Epithelial cell of proximal tubule (primary cell): ENCODE data around the gene ANXA7. TPM values are rescaled to one million over a fixed set of nuclear protein-coding genes. Genes with fewer than 3 reads are reported as not detected.
"Not testable (repeated sequence)": the region's sequence is repeated elsewhere in the genome, so short reads cannot be mapped to it uniquely, and the experiment has no call there.

ENCODE experiments used
- DNase-seq: peaks from one replicate; pipeline ENCODE4 v3.0.0-alpha.2; 2011; ENCODE audit warnings: low read depth
- H3K4me3 ChIP-seq: 2 replicates; pipeline ENCODE4 v1.5.1; 2011; ENCODE audit warnings: low read depth, mild to moderate bottlenecking, low read length
- CTCF ChIP-seq: conservative IDR thresholded peaks from 2 replicates; pipeline ENCODE4 v1.5.1; 2012; ENCODE audit warnings: low read depth, mild to moderate bottlenecking, low read length
- total RNA-seq: library from RNA; depleted of rRNA; stranded (reverse); fragments of >200 nt; gene quantifications from 2 replicates; pipeline ENCODE4 v1.2.3, GENCODE V29; 2015

Gene ANXA7
- total RNA-seq, 1 donor from 2014 or later = 95.9 TPM

- no peak for DNase-seq
- H3K4me3 ChIP-seq = no peak overlapping the region
- TF ChIP-seq CTCF = no peak
Measured at GRCh38 chr10:73357166-73357565, 56.7 kb downstream of the ANXA7 start.

- no peak for TF ChIP-seq CTCF
- H3K4me3 ChIP-seq = no peak overlapping the region
- DNase-seq = no peak
Measured at GRCh38 chr10:73344269-73344668, 69.6 kb downstream of the ANXA7 start.

GRCh38 chr10:73340121-73340520 lies 73.7 kb downstream of the ANXA7 start:
- no peak overlapping the region for H3K4me3 ChIP-seq
- no peak for TF ChIP-seq CTCF
- no peak for DNase-seq

GRCh38 chr10:73339436-73339835 lies 74.4 kb downstream of the ANXA7 start:
- no peak for DNase-seq
- H3K4me3 ChIP-seq = no peak overlapping the region
- TF ChIP-seq CTCF = no peak

- TF ChIP-seq CTCF = no peak
- H3K4me3 ChIP-seq = no peak overlapping the region
- no peak for DNase-seq
Measured at GRCh38 chr10:73338801-73339368, 75.0 kb downstream of the ANXA7 start.

- TF ChIP-seq CTCF = no peak
- H3K4me3 ChIP-seq = no peak overlapping the region
- DNase-seq = no peak
Measured at GRCh38 chr10:73333202-73333601, 80.7 kb downstream of the ANXA7 start.

- no peak for TF ChIP-seq CTCF
- H3K4me3 ChIP-seq = no peak overlapping the region
- no peak for DNase-seq
Measured at GRCh38 chr10:73332379-73332778, 81.5 kb downstream of the ANXA7 start.

- not testable (repeated sequence) for DNase-seq
Measured at GRCh38 chr10:73328523-73328922, 85.3 kb downstream of the ANXA7 start.

GRCh38 chr10:73325290-73325689 lies 88.6 kb downstream of the ANXA7 start:
- H3K4me3 ChIP-seq, DNase-seq: not testable (repeated sequence)

More at GRCh38 chr10:73328523-73328922, 85.3 kb downstream of the ANXA7 start:
- not testable (repeated sequence) for H3K4me3 ChIP-seq
